Endothelial cell of umbilical vein (primary cell): ENCODE results near the gene CMC2. TPM values are rescaled to one million over a fixed set of nuclear protein-coding genes. Genes with fewer than 3 reads are reported as not detected.

Experiments
- BruUV-seq: library from RNA; stranded (reverse); fragments of 400-500 nt; replicated peaks from 2 replicates; lab custom pipeline; 2021; lab: Mats Ljungman, UMichigan
- CTCF ChIA-PET: fragments of 300-600, 350-600 bp; sonication (Branson Sonifier 250); formaldehyde crosslinking; loops from one replicate; lab custom pipeline; 2021; ENCODE audit warnings: antibody characterized with exemption, inconsistent platforms; lab: Charles Lee
- POLR2A ChIA-PET: fragments of 300-600, 350-600 bp; sonication (Branson Sonifier 250); formaldehyde crosslinking; loops from one replicate; lab custom pipeline; 2021; ENCODE audit warnings: antibody characterized with exemption, inconsistent platforms; lab: Charles Lee
- DNase-seq: peaks from one replicate; pipeline ENCODE4 v3.0.0-alpha.2; 2011; ENCODE audit warnings: low read depth, low spot score
- FAIRE-seq: peaks from 2 replicates; lab custom pipeline; 2011; peaks lifted over from hg19 to GRCh38; lab: Jason Lieb, UNC
- H2AFZ ChIP-seq: 2 replicates; pipeline ENCODE4 v1.6.0; 2012; ENCODE audit warnings: low read depth, low read length, control low read depth, inconsistent platforms
- H3K27ac ChIP-seq: 2 replicates; pipeline ENCODE4 v1.5.1; 2011; ENCODE audit warnings: low read depth, mild to moderate bottlenecking, control low read depth, low read length, moderate library complexity; ENCODE audit not compliant: insufficient read depth
- H3K27me3 ChIP-seq, 2 experiments: 2 replicates each; pipeline versions ENCODE4 v1.6.0 to v1.6.1; 2011; ENCODE audit warnings: low read length in 2 of 2, mixed read lengths in 1 of 2; ENCODE audit not compliant: control insufficient read depth in 2 of 2, insufficient read depth in 2 of 2
- H3K36me3 ChIP-seq, 2 experiments: 2 replicates in 1 of 2; 3 replicates in 1 of 2; pipeline ENCODE4 v1.5.1; 2011; ENCODE audit warnings: low read length in 2 of 2, mild to moderate bottlenecking in 1 of 2, moderate library complexity in 1 of 2; ENCODE audit not compliant: control insufficient read depth in 2 of 2, insufficient read depth in 2 of 2; ENCODE audit errors: extremely low read depth in 1 of 2
- H3K4me1 ChIP-seq: 3 replicates; pipeline ENCODE4 v1.5.1; 2011; ENCODE audit warnings: mild to moderate bottlenecking, low read length; ENCODE audit not compliant: control insufficient read depth, insufficient read depth; ENCODE audit errors: extremely low read depth
- H3K4me2 ChIP-seq: 2 replicates; pipeline ENCODE4 v1.6.1; 2011; ENCODE audit warnings: low read length, control low read depth, mixed read lengths; ENCODE audit not compliant: insufficient read depth
- H3K4me3 ChIP-seq, 3 experiments: fragments of 200-600 bp in 1 of 3; sonication (generic), shearing (Covaris generic) in 1 of 3; replicated peaks in 1 of 3; 2 replicates each; pipeline ENCODE4 v1.5.1; 2011 to 2016; ENCODE audit warnings: control low read depth in 3 of 3, low read length in 3 of 3, mild to moderate bottlenecking in 2 of 3, inconsistent platforms in 1 of 3, low read depth in 1 of 3, moderate library complexity in 1 of 3; ENCODE audit not compliant: insufficient read depth in 1 of 3
- H3K79me2 ChIP-seq: 2 replicates; pipeline ENCODE4 v1.6.0; 2012; ENCODE audit warnings: low read length, inconsistent platforms; ENCODE audit not compliant: control insufficient read depth, insufficient read depth
- H3K9ac ChIP-seq: replicated peaks from 2 replicates; pipeline ENCODE3; 2011; ENCODE audit warnings: low read length, control low read depth; ENCODE audit not compliant: insufficient read depth; ENCODE audit errors: extremely low read depth
- H3K9me1 ChIP-seq: replicated peaks from 3 replicates; pipeline ENCODE4 v1.6.0; 2011; ENCODE audit warnings: mild to moderate bottlenecking, low read length; ENCODE audit not compliant: control insufficient read depth, insufficient read depth; ENCODE audit errors: extremely low read depth
- H3K9me3 ChIP-seq: replicated peaks from 2 replicates; pipeline ENCODE4 v1.5.1; 2012; ENCODE audit warnings: low read length, inconsistent platforms; ENCODE audit not compliant: control insufficient read depth, insufficient read depth
- H4K20me1 ChIP-seq: replicated peaks from 2 replicates; pipeline ENCODE3; 2011; ENCODE audit warnings: mild to moderate bottlenecking, low read length; ENCODE audit not compliant: control insufficient read depth, insufficient read depth; ENCODE audit errors: extremely low read depth
- EZH2 ChIP-seq: IDR thresholded peaks from 2 replicates; pipeline ENCODE4 v1.6.1; 2012; ENCODE audit warnings: borderline replicate concordance, low read depth, mild to moderate bottlenecking, moderate library complexity, low read length, inconsistent platforms; ENCODE audit not compliant: severe bottlenecking
- FOS ChIP-seq: IDR thresholded peaks from 2 replicates; pipeline ENCODE4 v1.6.1; 2011; ENCODE audit warnings: mild to moderate bottlenecking, low read length, moderate library complexity, borderline replicate concordance; ENCODE audit not compliant: insufficient read depth
- GATA2 ChIP-seq: IDR thresholded peaks from 2 replicates; pipeline ENCODE4 v1.7.0; 2011; ENCODE audit warnings: low read depth, mild to moderate bottlenecking, moderate library complexity, mixed read lengths, low read length; ENCODE audit not compliant: insufficient read length, insufficient read depth
- JUN ChIP-seq: IDR thresholded peaks from 2 replicates; pipeline ENCODE4 v1.6.1; 2011; ENCODE audit warnings: borderline replicate concordance, low read depth; ENCODE audit not compliant: insufficient read length, insufficient read depth
- MYC ChIP-seq: IDR thresholded peaks from one replicate; pipeline ENCODE4 v1.6.1; 2011; ENCODE audit warnings: mild to moderate bottlenecking, low read depth, low read length
- POLR2A ChIP-seq: IDR thresholded peaks from 2 replicates; pipeline ENCODE4 v1.6.1; 2012; ENCODE audit warnings: low read depth, mild to moderate bottlenecking, control low read depth, low read length
- POLR2AphosphoS5 ChIP-seq: IDR thresholded peaks from 2 replicates; pipeline ENCODE4 v1.6.1; 2012; ENCODE audit warnings: low read depth, mild to moderate bottlenecking, control low read depth, low read length, moderate library complexity; ENCODE audit not compliant: insufficient read depth
- dilution Hi-C: fragments of 300-500 bp; cut with MboI; formaldehyde crosslinking; loops from one replicate; pipeline ENCODE4 v1.15.0; 2019; ENCODE audit warnings: low sequenced_read_pairs; ENCODE audit not compliant: extremely low pct_ligation_motif_present
- intact Hi-C: fragments of 100-400 bp; cut with micrococcal nuclease; formaldehyde crosslinking; loops from one replicate; pipeline ENCODE4 v1.10.0; 2022
- polyA plus RNA-seq, 4 experiments: library from polyadenylated mRNA; depleted of rRNA in 3 of 4; stranded (reverse) in 3 of 4; unstranded in 1 of 4; fragments of >200 nt; gene quantifications; 2 replicates each; pipeline versions ENCODE4 v1.2.1 to v1.2.3, GENCODE V29; 2011 to 2012; ENCODE audit warnings: missing spikeins in 1 of 4
- total RNA-seq: library from RNA; stranded (reverse); gene quantifications from 2 replicates; pipeline ENCODE4 v1.2.3, GENCODE V29; 2021
- TF ChIP-seq, protein P1 (sequence below), 2 donors: IDR thresholded peaks; 1 replicate in 1 of 2; 2 replicates in 1 of 2; pipeline ENCODE4 v1.5.1; 2011; ENCODE audit warnings: low read length in 2 of 2, mild to moderate bottlenecking in 2 of 2, moderate library complexity in 2 of 2, control low read depth in 1 of 2, inconsistent platforms in 1 of 2, low read depth in 1 of 2; ENCODE audit not compliant: insufficient read depth in 1 of 2; ENCODE audit errors: extremely low read depth in 1 of 2
- TF ChIP-seq, protein P2 (sequence below): IDR thresholded peaks from 2 replicates; pipeline ENCODE4 v1.6.1; 2011; ENCODE audit not compliant: insufficient read depth, insufficient read length

CMC2 gene
- total and polyA plus RNA-seq, 2 donors (not counting 3 experiments of a cell fraction or from before 2014, with no cell fraction given): 97.8 to 216 TPM

DNA sequence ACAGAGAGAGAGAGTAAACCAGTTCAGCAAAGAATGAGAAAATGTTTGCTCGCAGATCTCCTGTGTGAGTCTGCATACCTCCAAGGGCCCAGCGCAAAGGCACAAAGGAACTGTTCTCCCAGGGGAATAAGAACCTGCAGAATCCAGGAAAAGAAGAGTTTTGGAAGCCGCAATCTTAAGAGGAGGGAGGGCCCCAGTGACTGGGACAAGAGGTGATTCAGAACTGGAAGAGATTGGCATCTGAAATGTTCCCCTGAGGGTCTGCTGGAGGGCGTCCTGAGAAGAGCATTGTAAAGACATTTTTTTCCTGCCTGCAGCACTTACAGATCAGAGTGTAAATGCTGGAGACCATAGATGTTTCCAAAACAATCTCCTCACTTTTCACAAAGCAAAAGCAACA, 35.0 kb upstream of the CMC2 start:
- H3K9me3 ChIP-seq: no peaks in the 10 kb centered on the region
- FAIRE-seq (no peak), DNase-seq (no peak)
- peaks cover 13 to 17% of the 10 kb centered on the region in 2 experiments for H3K36me3 ChIP-seq
- no peak overlapping the region for H3K27ac ChIP-seq
- H3K4me1 ChIP-seq: peaks cover 7% of the 10 kb centered on the region
- H3K9ac ChIP-seq: no peak overlapping the region
- intact Hi-C loops (no loop called here), dilution Hi-C loops (no loop called here)
- H4K20me1 ChIP-seq: no peaks in the 10 kb centered on the region
- H3K79me2 ChIP-seq: peaks cover 26% of the 10 kb centered on the region
- no peaks in the 10 kb centered on the region for H3K9me1 ChIP-seq
- POLR2A ChIA-PET: no interaction called here
- no peak overlapping the region for H2AFZ ChIP-seq
- CTCF ChIA-PET: no interaction called here
- no peak overlapping the region for H3K4me2 ChIP-seq
- no peak overlapping the region for H3K4me3 ChIP-seq
- no TSS peak for BruUV-seq
- TF ChIP-seq GATA2 (no peak), FOS (no peak), POLR2A (no peak), MYC (no peak), JUN (no peak), POLR2AphosphoS5 (no peak), EZH2 (no peak)
- TF ChIP-seq, protein P1, sequence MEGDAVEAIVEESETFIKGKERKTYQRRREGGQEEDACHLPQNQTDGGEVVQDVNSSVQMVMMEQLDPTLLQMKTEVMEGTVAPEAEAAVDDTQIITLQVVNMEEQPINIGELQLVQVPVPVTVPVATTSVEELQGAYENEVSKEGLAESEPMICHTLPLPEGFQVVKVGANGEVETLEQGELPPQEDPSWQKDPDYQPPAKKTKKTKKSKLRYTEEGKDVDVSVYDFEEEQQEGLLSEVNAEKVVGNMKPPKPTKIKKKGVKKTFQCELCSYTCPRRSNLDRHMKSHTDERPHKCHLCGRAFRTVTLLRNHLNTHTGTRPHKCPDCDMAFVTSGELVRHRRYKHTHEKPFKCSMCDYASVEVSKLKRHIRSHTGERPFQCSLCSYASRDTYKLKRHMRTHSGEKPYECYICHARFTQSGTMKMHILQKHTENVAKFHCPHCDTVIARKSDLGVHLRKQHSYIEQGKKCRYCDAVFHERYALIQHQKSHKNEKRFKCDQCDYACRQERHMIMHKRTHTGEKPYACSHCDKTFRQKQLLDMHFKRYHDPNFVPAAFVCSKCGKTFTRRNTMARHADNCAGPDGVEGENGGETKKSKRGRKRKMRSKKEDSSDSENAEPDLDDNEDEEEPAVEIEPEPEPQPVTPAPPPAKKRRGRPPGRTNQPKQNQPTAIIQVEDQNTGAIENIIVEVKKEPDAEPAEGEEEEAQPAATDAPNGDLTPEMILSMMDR (IDR thresholded peaks at IDR 0.05; ENCODE audit: extremely low read depth in 1 of 2, insufficient read depth in 1 of 2, low read depth in 1 of 2, low read length in 2 of 2): no peak
- TF ChIP-seq, protein P2, sequence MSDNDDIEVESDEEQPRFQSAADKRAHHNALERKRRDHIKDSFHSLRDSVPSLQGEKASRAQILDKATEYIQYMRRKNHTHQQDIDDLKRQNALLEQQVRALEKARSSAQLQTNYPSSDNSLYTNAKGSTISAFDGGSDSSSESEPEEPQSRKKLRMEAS: no peak
- H3K27me3 ChIP-seq: no peaks in the 10 kb centered on the region
